Measurements from ENCODE around the gene PPP2CA.

GRCh38 chr5:134236318-134236717 lies 10.4 kb upstream of the PPP2CA start:
- TF ChIP-seq CTCF (conservative IDR thresholded peaks at IDR 0.05) (no peak), ZFX (IDR thresholded peaks at IDR 0.05) (no peak)
